ENCODE results near the gene ADCYAP1.

DNA sequence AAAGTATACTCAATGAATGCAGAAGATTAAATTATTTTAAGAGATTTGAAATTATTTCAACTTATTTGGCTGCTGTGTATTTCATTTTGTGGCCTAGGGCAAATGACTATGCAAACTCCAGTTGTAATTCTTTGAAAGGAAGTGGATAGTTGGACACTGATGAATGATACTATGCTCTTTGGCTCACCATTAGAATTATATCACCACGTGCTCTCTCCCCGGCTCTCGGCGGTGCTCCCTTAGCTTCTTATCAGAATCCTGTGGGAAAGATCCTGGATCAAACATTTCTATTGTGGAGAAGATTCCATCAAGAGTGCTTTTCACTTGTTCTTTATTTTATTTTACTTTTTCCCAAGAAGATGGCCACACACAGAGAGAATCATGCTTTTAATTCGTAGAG is 55.2 kb downstream of the ADCYAP1 start:
- no peak for TF ChIP-seq EP300 (IDR thresholded peaks at IDR 0.05)
- TF ChIP-seq POLR2AphosphoS5 (IDR thresholded peaks at IDR 0.05) = no peak
- TF ChIP-seq, protein P1, sequence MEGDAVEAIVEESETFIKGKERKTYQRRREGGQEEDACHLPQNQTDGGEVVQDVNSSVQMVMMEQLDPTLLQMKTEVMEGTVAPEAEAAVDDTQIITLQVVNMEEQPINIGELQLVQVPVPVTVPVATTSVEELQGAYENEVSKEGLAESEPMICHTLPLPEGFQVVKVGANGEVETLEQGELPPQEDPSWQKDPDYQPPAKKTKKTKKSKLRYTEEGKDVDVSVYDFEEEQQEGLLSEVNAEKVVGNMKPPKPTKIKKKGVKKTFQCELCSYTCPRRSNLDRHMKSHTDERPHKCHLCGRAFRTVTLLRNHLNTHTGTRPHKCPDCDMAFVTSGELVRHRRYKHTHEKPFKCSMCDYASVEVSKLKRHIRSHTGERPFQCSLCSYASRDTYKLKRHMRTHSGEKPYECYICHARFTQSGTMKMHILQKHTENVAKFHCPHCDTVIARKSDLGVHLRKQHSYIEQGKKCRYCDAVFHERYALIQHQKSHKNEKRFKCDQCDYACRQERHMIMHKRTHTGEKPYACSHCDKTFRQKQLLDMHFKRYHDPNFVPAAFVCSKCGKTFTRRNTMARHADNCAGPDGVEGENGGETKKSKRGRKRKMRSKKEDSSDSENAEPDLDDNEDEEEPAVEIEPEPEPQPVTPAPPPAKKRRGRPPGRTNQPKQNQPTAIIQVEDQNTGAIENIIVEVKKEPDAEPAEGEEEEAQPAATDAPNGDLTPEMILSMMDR (IDR thresholded peaks at IDR 0.05) = no peak

Data from sigmoid colon (tissue), 4 donors.